OCI-LY7 (cell line): Measurements from ENCODE around the gene VPS39. TPM values are rescaled to one million over a fixed set of nuclear protein-coding genes. Genes with fewer than 3 reads are reported as not detected.

ENCODE experiments used
- BruUV-seq: library from RNA; stranded (reverse); fragments of 400-500 nt; replicated peaks from 2 replicates; lab custom pipeline; 2021; lab: Mats Ljungman, UMichigan
- CTCF ChIA-PET: fragments of 300-600 bp; sonication (Branson Sonifier 250); formaldehyde crosslinking; loops from one replicate; lab custom pipeline; 2022; ENCODE audit warnings: antibody characterized with exemption; ENCODE audit not compliant: unreplicated experiment; lab: Charles Lee
- POLR2A ChIA-PET: fragments of 300-600 bp; sonication (Branson Sonifier 250); formaldehyde crosslinking; loops from one replicate; lab custom pipeline; 2022; ENCODE audit warnings: antibody characterized with exemption; lab: Charles Lee
- DNase-seq: peaks from one replicate; pipeline ENCODE4 v3.0.0-alpha.2; 2015; ENCODE audit warnings: low spot score
- H2AFZ ChIP-seq: fragments of 200-600 bp; sonication (generic), shearing (Covaris generic); 2 replicates; pipeline ENCODE4 v1.6.1; 2014; ENCODE audit warnings: mild to moderate bottlenecking, antibody characterized with exemption, low read length, moderate library complexity
- H3K27ac ChIP-seq: fragments of 200-600 bp; sonication (generic); 2 replicates; pipeline ENCODE4 v1.5.1; 2014; ENCODE audit warnings: mixed run types, low read depth, mild to moderate bottlenecking, moderate library complexity, low read length, inconsistent platforms; ENCODE audit not compliant: poor library complexity, severe bottlenecking
- H3K36me3 ChIP-seq: fragments of 200-600 bp; sonication (generic); 2 replicates; pipeline ENCODE4 v1.6.1; 2014; ENCODE audit warnings: mild to moderate bottlenecking, antibody characterized with exemption, low read length, moderate library complexity, mixed read lengths; ENCODE audit not compliant: insufficient read depth
- H3K4me1 ChIP-seq: fragments of 200-600 bp; sonication (generic); 2 replicates; pipeline ENCODE4 v1.5.1; 2014; ENCODE audit warnings: mild to moderate bottlenecking, low read length; ENCODE audit not compliant: insufficient read depth, poor library complexity, severe bottlenecking
- H3K4me2 ChIP-seq: fragments of 200-600 bp; sonication (generic); 2 replicates; pipeline ENCODE4 v1.6.1; 2014; ENCODE audit warnings: mild to moderate bottlenecking, low read length
- H3K4me3 ChIP-seq: fragments of 200-600 bp; sonication (generic); 2 replicates; pipeline ENCODE4 v1.5.1; 2014; ENCODE audit warnings: mild to moderate bottlenecking, low read depth, low read length; ENCODE audit not compliant: poor library complexity, severe bottlenecking
- H3K79me2 ChIP-seq: fragments of 200-600 bp; sonication (generic); 2 replicates; pipeline ENCODE4 v1.6.1; 2016; ENCODE audit warnings: low read depth, mild to moderate bottlenecking, low read length, moderate library complexity, mixed read lengths; ENCODE audit not compliant: insufficient read depth
- H3K9me2 ChIP-seq: fragments of 200-600 bp; sonication (generic); 2 replicates; pipeline ENCODE4 v1.6.1; 2016; ENCODE audit warnings: mild to moderate bottlenecking, low read length, mixed read lengths; ENCODE audit not compliant: insufficient read depth
- H3K9me3 ChIP-seq: fragments of 200-600 bp; sonication (generic); 2 replicates; pipeline ENCODE4 v1.6.1; 2014; ENCODE audit warnings: mild to moderate bottlenecking, mixed run types, low read length, mixed read lengths
- H4K20me1 ChIP-seq: fragments of 200-600 bp; sonication (generic); 2 replicates; pipeline ENCODE4 v1.6.1; 2014; ENCODE audit warnings: mild to moderate bottlenecking, antibody characterized with exemption, low read length, moderate library complexity, mixed read lengths; ENCODE audit not compliant: insufficient read depth
- EZH2phosphoT487 ChIP-seq: fragments of 200-600 bp; sonication (generic); IDR thresholded peaks from 2 replicates; pipeline ENCODE4 v1.6.1; 2018; ENCODE audit warnings: low read depth, borderline replicate concordance, mild to moderate bottlenecking, mixed run types, antibody characterized with exemption, low read length, moderate library complexity, mixed read lengths
- intact Hi-C: fragments of 100-400 bp; cut with micrococcal nuclease; formaldehyde crosslinking; loops from one replicate; pipeline ENCODE4 v1.10.0; 2022; ENCODE audit not compliant: unreplicated experiment
- total RNA-seq, 2 experiments: library from RNA; depleted of rRNA in 1 of 2; stranded (reverse); fragments of >200 nt in 1 of 2; shearing (Covaris generic) in 1 of 2; gene quantifications; 2 replicates each; pipeline ENCODE4 v1.2.3, GENCODE V29; 2014 to 2022
- TF ChIP-seq, protein P1 (sequence below): fragments of 200-600 bp; sonication (generic); conservative IDR thresholded peaks from 2 replicates; pipeline ENCODE4 v1.5.1; 2014; ENCODE audit warnings: mild to moderate bottlenecking, antibody characterized with exemption, low read length, moderate library complexity, mixed read lengths

The VPS39 gene
- total RNA-seq, 2 experiments from 2014 or later, result 25.1 to 60.5 TPM

DNA sequence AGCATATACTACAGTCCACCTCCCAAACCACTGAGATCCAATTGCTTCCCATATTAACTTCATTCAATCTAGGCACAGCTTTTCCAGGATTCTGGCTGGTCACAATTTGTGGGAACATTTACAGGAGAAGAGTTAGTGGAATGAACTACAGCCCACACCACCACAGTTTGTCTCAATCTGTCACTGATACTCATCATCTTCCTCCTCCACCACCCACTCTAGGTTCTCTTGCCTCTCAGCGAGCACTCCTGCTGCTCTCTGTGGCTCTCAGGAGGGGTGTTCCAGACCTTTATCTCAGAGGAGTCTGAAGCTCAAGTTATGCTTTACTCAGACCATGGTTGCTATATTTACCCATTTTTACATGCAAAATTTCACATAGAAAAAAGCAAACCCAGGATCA lies 87.8 kb downstream of the VPS39 start:
- Histone ChIP-seq H3K79me2 (no peaks in the 10 kb centered on the region), H4K20me1 (no peaks in the 10 kb centered on the region), H3K4me3 (no peak overlapping the region), H3K36me3 (no peaks in the 10 kb centered on the region), H3K4me1 (no peaks in the 10 kb centered on the region), H3K9me2 (no peaks in the 10 kb centered on the region), H3K27ac (no peak overlapping the region), H2AFZ (no peak overlapping the region), H3K4me2 (no peak overlapping the region), H3K9me3 (no peaks in the 10 kb centered on the region)
- intact Hi-C loops, result no loop called here
- no TSS peak for BruUV-seq
- TF ChIP-seq, protein P1, sequence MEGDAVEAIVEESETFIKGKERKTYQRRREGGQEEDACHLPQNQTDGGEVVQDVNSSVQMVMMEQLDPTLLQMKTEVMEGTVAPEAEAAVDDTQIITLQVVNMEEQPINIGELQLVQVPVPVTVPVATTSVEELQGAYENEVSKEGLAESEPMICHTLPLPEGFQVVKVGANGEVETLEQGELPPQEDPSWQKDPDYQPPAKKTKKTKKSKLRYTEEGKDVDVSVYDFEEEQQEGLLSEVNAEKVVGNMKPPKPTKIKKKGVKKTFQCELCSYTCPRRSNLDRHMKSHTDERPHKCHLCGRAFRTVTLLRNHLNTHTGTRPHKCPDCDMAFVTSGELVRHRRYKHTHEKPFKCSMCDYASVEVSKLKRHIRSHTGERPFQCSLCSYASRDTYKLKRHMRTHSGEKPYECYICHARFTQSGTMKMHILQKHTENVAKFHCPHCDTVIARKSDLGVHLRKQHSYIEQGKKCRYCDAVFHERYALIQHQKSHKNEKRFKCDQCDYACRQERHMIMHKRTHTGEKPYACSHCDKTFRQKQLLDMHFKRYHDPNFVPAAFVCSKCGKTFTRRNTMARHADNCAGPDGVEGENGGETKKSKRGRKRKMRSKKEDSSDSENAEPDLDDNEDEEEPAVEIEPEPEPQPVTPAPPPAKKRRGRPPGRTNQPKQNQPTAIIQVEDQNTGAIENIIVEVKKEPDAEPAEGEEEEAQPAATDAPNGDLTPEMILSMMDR, result no peak
- no peak for TF ChIP-seq EZH2phosphoT487
- POLR2A ChIA-PET, result interaction anchor here (0.5 to 2.1 kb wide), 2 partner anchors 12 to 44 kb away, joined by 3 to 4 read pairs; no protein-coding TSS in a partner anchor
- CTCF ChIA-PET, result no interaction called here
- no peak for DNase-seq

DNA sequence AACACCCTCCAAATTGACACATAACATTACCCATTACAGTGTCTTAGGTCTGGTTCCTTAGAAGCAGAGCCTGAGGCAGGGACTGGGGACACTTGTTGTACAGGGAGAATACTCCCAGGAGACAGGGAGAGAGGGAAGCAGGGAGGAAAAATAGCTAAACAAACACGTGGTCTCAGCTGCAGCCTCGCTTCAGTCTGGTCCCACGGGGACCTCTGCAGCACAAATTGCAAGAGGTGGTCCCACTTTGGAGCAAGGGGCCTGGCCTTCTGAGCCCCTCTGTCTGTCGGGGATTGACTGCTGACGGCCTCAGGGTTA lies 88.7 kb downstream of the VPS39 start:
- Histone ChIP-seq H3K9me3 (no peaks in the 10 kb centered on the region), H3K4me2 (no peak overlapping the region), H3K27ac (no peak overlapping the region), H3K9me2 (no peaks in the 10 kb centered on the region), H3K4me1 (no peaks in the 10 kb centered on the region), H3K79me2 (no peaks in the 10 kb centered on the region), H4K20me1 (no peaks in the 10 kb centered on the region), H3K36me3 (no peaks in the 10 kb centered on the region), H3K4me3 (no peak overlapping the region), H2AFZ (peak overlapping the region; percentile 55; the same call in 1 of the 2 replicates)
- POLR2A ChIA-PET, result interaction anchor here (1.1 to 2.1 kb wide), 4 partner anchors 10 to 24 kb away, joined by 3 to 7 read pairs (median 4); partner anchors contain the start of gene PLA2G4D
- intact Hi-C loops, result no loop called here
- CTCF ChIA-PET, result no interaction called here
- no peak for DNase-seq
- TF ChIP-seq, protein P1, result no peak
- TF ChIP-seq EZH2phosphoT487, result no peak
- BruUV-seq, result no TSS peak

GRCh38 chr15:42118650-42119445 lies 89.3 kb downstream of the VPS39 start:
- DNase-seq, result no peak
- Histone ChIP-seq H3K9me3 (no peaks in the 10 kb centered on the region), H3K4me1 (no peaks in the 10 kb centered on the region), H3K4me2 (no peak overlapping the region), H4K20me1 (no peaks in the 10 kb centered on the region), H2AFZ (peak overlapping the region; percentile 55; the same call in 1 of the 2 replicates), H3K27ac (no peak overlapping the region), H3K36me3 (no peaks in the 10 kb centered on the region), H3K79me2 (no peaks in the 10 kb centered on the region), H3K9me2 (no peaks in the 10 kb centered on the region), H3K4me3 (no peak overlapping the region)
- intact Hi-C loops, result no loop called here
- no peak for TF ChIP-seq EZH2phosphoT487
- TF ChIP-seq, protein P1, result no peak
- BruUV-seq, result no TSS peak
- CTCF ChIA-PET, result no interaction called here
- POLR2A ChIA-PET, result interaction anchor here (0.7 to 2.1 kb wide), 6 partner anchors 11 to 837 kb away, joined by 3 to 7 read pairs (median 3); partner anchors contain the start of gene PLA2G4D
